K562 (cell line): ENCODE results near the gene PCED1B. TPM values are rescaled to one million over a fixed set of nuclear protein-coding genes. Genes with fewer than 3 reads are reported as not detected.

ENCODE experiments used
- ATAC-seq: fragments of 200-7000 bp; cut with Tn5 transposase; 3 replicates; pipeline ENCODE4 v1.9.1; 2020; ENCODE audit warnings: moderate library complexity
- BruUV-seq: library from RNA; stranded (reverse); fragments of 400-500 nt; replicated peaks from 2 replicates; lab custom pipeline; 2021; lab: Mats Ljungman, UMichigan
- CTCF ChIA-PET: fragments of 300-600 bp; formaldehyde crosslinking; extraction: SDS; loops from one replicate; lab custom pipeline; 2021; ENCODE audit warnings: low intra/inter-chr PET ratio; lab: Yijun Ruan, JAX
- POLR2A ChIA-PET: fragments of 300-600, 350-650 bp; sonication (Branson Sonifier 250); formaldehyde crosslinking; extraction: SDS; loops from one replicate; lab custom pipeline; 2021; ENCODE audit warnings: antibody characterized with exemption, inconsistent platforms; lab: Yijun Ruan, JAX
- DNase-seq, 4 experiments: peaks; one replicate each; pipeline versions ENCODE4 v3.0.0 to v3.0.0-alpha.2; 2011 to 2018; ENCODE audit warnings: low spot score in 3 of 4, mixed read lengths in 3 of 4; ENCODE audit errors: extremely low read depth in 1 of 4
- FAIRE-seq: peaks from 2 replicates; lab custom pipeline; 2011; peaks lifted over from hg19 to GRCh38; lab: Jason Lieb, UNC
- H2AFZ ChIP-seq: 2 replicates; pipeline ENCODE4 v1.6.0; 2011; ENCODE audit warnings: low read depth, low read length, control low read depth, inconsistent platforms
- H3K27ac ChIP-seq: fragments of 200-600 bp; 3 replicates; pipeline ENCODE4 v1.8.0; 2011; ENCODE audit warnings: low read depth, mild to moderate bottlenecking, control low read depth, inconsistent platforms, low read length, moderate library complexity, mixed read lengths; ENCODE audit errors: extremely low read depth
- H3K27me3 ChIP-seq, 2 experiments: fragments of 300-600 bp in 1 of 2; 2 replicates in 1 of 2; 3 replicates in 1 of 2; pipeline versions ENCODE4 v1.6.0 to v1.8.0; 2011; ENCODE audit warnings: inconsistent platforms in 2 of 2, low read length in 2 of 2, mild to moderate bottlenecking in 1 of 2, mixed read lengths in 1 of 2, moderate library complexity in 1 of 2; ENCODE audit not compliant: control insufficient read depth in 2 of 2, insufficient read depth in 2 of 2
- H3K36me3 ChIP-seq: fragments of 300-600 bp; 3 replicates; pipeline ENCODE4 v1.8.0; 2011; ENCODE audit warnings: mild to moderate bottlenecking, low read length, inconsistent platforms; ENCODE audit not compliant: control insufficient read depth, insufficient read depth
- H3K4me1 ChIP-seq, 2 experiments: fragments of 200-600 bp in 1 of 2; replicated peaks in 1 of 2; 2 replicates in 1 of 2; 3 replicates in 1 of 2; pipeline versions ENCODE4 v1.5.1 to v1.8.0; 2011; ENCODE audit warnings: inconsistent platforms in 2 of 2, low read length in 2 of 2, mild to moderate bottlenecking in 1 of 2, mixed read lengths in 1 of 2, moderate library complexity in 1 of 2; ENCODE audit not compliant: control insufficient read depth in 2 of 2, insufficient read depth in 2 of 2
- H3K4me2 ChIP-seq: 2 replicates; pipeline ENCODE4 v1.6.1; 2011; ENCODE audit warnings: low read length, control low read depth, inconsistent platforms, mixed read lengths; ENCODE audit not compliant: insufficient read depth
- H3K4me3 ChIP-seq: fragments of 200-600 bp; sonication (generic), shearing (Covaris generic); 2 replicates; pipeline ENCODE4 v1.5.1; 2016; ENCODE audit warnings: control low read depth, inconsistent platforms
- H3K79me2 ChIP-seq: fragments of 200-600 bp; 3 replicates; pipeline ENCODE4 v1.8.0; 2011; ENCODE audit warnings: low read length, inconsistent platforms; ENCODE audit not compliant: control insufficient read depth, insufficient read depth
- H3K9ac ChIP-seq, 2 experiments: 2 replicates each; pipeline versions ENCODE4 v1.6.0 to v1.6.1; 2011; ENCODE audit warnings: low read depth in 2 of 2, low read length in 2 of 2, control low read depth in 1 of 2, inconsistent platforms in 1 of 2, mild to moderate bottlenecking in 1 of 2, mixed read lengths in 1 of 2; ENCODE audit not compliant: insufficient read depth in 1 of 2
- H3K9me1 ChIP-seq: one replicate; pipeline ENCODE4 v1.6.0; 2011; ENCODE audit warnings: inconsistent platforms, mild to moderate bottlenecking, low read length, moderate library complexity; ENCODE audit not compliant: control insufficient read depth, insufficient read depth
- H3K9me3 ChIP-seq: replicated peaks from 2 replicates; pipeline ENCODE4 v1.5.1; 2011; ENCODE audit warnings: low read depth, low read length, inconsistent platforms; ENCODE audit not compliant: control insufficient read depth, insufficient read depth
- H4K20me1 ChIP-seq: replicated peaks from 2 replicates; pipeline ENCODE4 v1.6.1; 2011; ENCODE audit warnings: low read length, inconsistent platforms, mixed read lengths; ENCODE audit not compliant: control insufficient read depth, insufficient read depth
- BCOR ChIP-seq: fragments of 450-650 bp; IDR thresholded peaks from 2 replicates; pipeline ENCODE4 v1.6.1; 2016
- BHLHE40 ChIP-seq: IDR thresholded peaks from 2 replicates; pipeline ENCODE4 v1.6.1; 2011; ENCODE audit warnings: low read length, improper control_type of control experiment
- CBFA2T2 ChIP-seq: fragments of 450-650 bp; conservative IDR thresholded peaks from 2 replicates; pipeline ENCODE4 v1.6.1; 2017; ENCODE audit warnings: mild to moderate bottlenecking
- CBX3 ChIP-seq, 2 experiments: IDR thresholded peaks; 1 replicate in 1 of 2; 2 replicates in 1 of 2; pipeline ENCODE4 v1.6.1; 2012; ENCODE audit warnings: inconsistent platforms in 2 of 2, low read length in 2 of 2, borderline replicate concordance in 1 of 2, control low read depth in 1 of 2
- EWSR1 ChIP-seq: fragments of 450-650 bp; IDR thresholded peaks from 2 replicates; pipeline ENCODE4 v1.6.1; 2018; ENCODE audit warnings: borderline replicate concordance, mild to moderate bottlenecking, low read depth, moderate library complexity; ENCODE audit not compliant: partially characterized antibody
- LCOR ChIP-seq: sonication (generic); formaldehyde crosslinking; IDR thresholded peaks from 2 replicates; pipeline ENCODE4 v1.8.0; 2022; ENCODE audit warnings: mild to moderate bottlenecking, missing genetic modification reagents
- POLR2AphosphoS2 ChIP-seq: IDR thresholded peaks from 2 replicates; pipeline ENCODE4 v1.6.1; 2012; ENCODE audit warnings: low read length, improper control_type of control experiment
- POU5F1 ChIP-seq: fragments of 150-350 bp; IDR thresholded peaks from 2 replicates; pipeline ENCODE4 v1.6.1; 2014; ENCODE audit warnings: borderline replicate concordance, low read length, low read depth, mild to moderate bottlenecking; ENCODE audit not compliant: partially characterized antibody
- SIRT6 ChIP-seq: IDR thresholded peaks from one replicate; pipeline ENCODE4 v1.6.1; 2012; ENCODE audit warnings: low read depth, mild to moderate bottlenecking, control low read depth, inconsistent platforms, low read length, moderate library complexity
- SREBF2 ChIP-seq: sonication (generic); formaldehyde crosslinking; IDR thresholded peaks from 2 replicates; pipeline ENCODE4 v1.4.0; 2020; ENCODE audit warnings: mild to moderate bottlenecking, missing genetic modification reagents
- SRSF3 ChIP-seq: fragments of 200-400 bp; formaldehyde crosslinking; IDR thresholded peaks from 2 replicates; pipeline ENCODE4 v1.6.1; 2016; ENCODE audit warnings: mild to moderate bottlenecking, low read length, moderate library complexity; ENCODE audit not compliant: insufficient read depth
- TAF1 ChIP-seq: IDR thresholded peaks from 2 replicates; pipeline ENCODE4 v1.6.1; 2011; ENCODE audit warnings: mild to moderate bottlenecking, low read length, moderate library complexity; ENCODE audit not compliant: insufficient read depth, control insufficient read depth, severe bottlenecking; ENCODE audit errors: extremely low read depth
- TAF9B ChIP-seq: fragments of 450-650 bp; IDR thresholded peaks from 2 replicates; pipeline ENCODE4 v1.6.1; 2018; ENCODE audit warnings: mild to moderate bottlenecking; ENCODE audit not compliant: partially characterized antibody
- YBX1 ChIP-seq: fragments of 450-650 bp; IDR thresholded peaks from 2 replicates; pipeline ENCODE4 v1.7.1; 2016; ENCODE audit warnings: mild to moderate bottlenecking
- ZBTB8A ChIP-seq: fragments of 450-650 bp; IDR thresholded peaks from 2 replicates; pipeline ENCODE4 v1.6.1; 2018; ENCODE audit warnings: mild to moderate bottlenecking, moderate library complexity; ENCODE audit not compliant: partially characterized antibody
- ZSCAN32 ChIP-seq: fragments of 450-650 bp; formaldehyde crosslinking; IDR thresholded peaks from 2 replicates; pipeline ENCODE4 v1.4.0; 2020; ENCODE audit warnings: mild to moderate bottlenecking, moderate library complexity
- WGBS: fragments of 100-300 bp; shearing (Covaris generic); methylation state at CpG from one replicate; pipeline ENCODE4 v1.1.6; 2016; ENCODE audit warnings: low coverage, mixed read lengths; ENCODE audit not compliant: insufficient coverage; ENCODE audit errors: missing lambda C conversion rate; 5-methylcytosine and 5-hydroxymethylcytosine counted together
- in situ Hi-C: fragments of 300-500 bp; cut with MboI; formaldehyde crosslinking; loops from 4 replicates; pipeline ENCODE4 v1.15.0; 2018; ENCODE audit warnings: inconsistent platforms, mixed read lengths
- intact Hi-C: fragments of 100-400 bp; cut with micrococcal nuclease; formaldehyde crosslinking; loops from 2 replicates; pipeline ENCODE4 v1.14.2; 2022
- polyA plus RNA-seq, 8 experiments: library from polyadenylated mRNA; depleted of rRNA in 4 of 8; stranded (reverse) in 5 of 8; unstranded in 3 of 8; fragments of >200 nt; fragmentation: Nextera tagmentation in 2 of 8; fragmentation: Illumina TruSeq in 1 of 8; extraction: Ambion mirVana in 2 of 8; extraction: Trizol in 1 of 8; gene quantifications; 2 replicates each; pipeline versions ENCODE4 v1.2.1 to v1.2.3, GENCODE V29; 2011 to 2014; ENCODE audit warnings: inconsistent platforms in 1 of 8, missing spikeins in 1 of 8
- total RNA-seq, 7 experiments: library from RNA; depleted of rRNA in 6 of 7; stranded (reverse); fragments of >200 nt in 6 of 7; fragmentation: Illumina TruSeq in 2 of 7; extraction: Trizol in 2 of 7; gene quantifications; 2 replicates each; pipeline versions ENCODE4 v1.2.1 to v1.2.3, GENCODE V29; 2011 to 2021; ENCODE audit warnings: low replicate concordance in 1 of 7
- TF ChIP-seq, protein P1 (sequence below): fragments of 450-650 bp; formaldehyde crosslinking; IDR thresholded peaks from 2 replicates; pipeline ENCODE4 v1.4.0; 2022; ENCODE audit warnings: missing genetic modification characterization
- TF ChIP-seq, protein P2 (sequence below): fragments of 250-450 bp; sonication (Bioruptor Pico); IDR thresholded peaks from 2 replicates; pipeline ENCODE4 v1.8.0; 2022; ENCODE audit warnings: moderate library complexity, mild to moderate bottlenecking, inconsistent platforms
- TF ChIP-seq, protein P3 (sequence below): IDR thresholded peaks from 2 replicates; pipeline ENCODE4 v1.6.1; 2011; ENCODE audit not compliant: insufficient read length; ENCODE audit errors: extremely low read depth

Gene PCED1B
- total and polyA plus RNA-seq, 9 of the 15 experiments (the other 6 are each of a cell fraction or from before 2014, with no cell fraction given): 1.2 to 9.3 (median 2.5) TPM

DNA sequence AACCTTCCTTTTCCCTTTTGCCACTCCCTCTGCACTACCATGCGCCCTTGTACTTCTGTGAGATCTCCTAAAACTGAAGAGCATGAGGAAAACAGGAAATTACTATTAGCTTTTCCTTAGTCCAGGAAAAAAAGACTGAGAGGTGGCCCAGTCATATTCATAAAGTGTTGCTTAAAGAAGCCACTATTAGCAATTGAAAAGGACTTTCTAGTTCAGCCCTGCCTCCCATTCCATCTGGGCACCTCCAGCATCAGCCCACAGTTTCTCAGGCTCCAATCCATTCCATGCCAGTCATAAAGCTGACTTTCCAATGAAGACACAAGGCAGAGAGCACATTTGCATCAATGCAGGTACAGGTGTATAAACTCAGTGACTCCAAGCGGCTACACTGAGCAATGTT, 20.2 kb downstream of the PCED1B start:
- 74% methylated on average over 2 of the region's 2 CpGs for WGBS
- Histone ChIP-seq H3K27ac (no peak overlapping the region), H3K4me3 (no peak overlapping the region), H3K9me1 (no peaks in the 10 kb centered on the region), H3K4me2 (no peak overlapping the region), H3K4me1 (no peaks in the 10 kb centered on the region), H3K9me3 (no peaks in the 10 kb centered on the region), H3K27me3 (no peaks in the 10 kb centered on the region), H3K36me3 (no peaks in the 10 kb centered on the region), H3K9ac (no peak overlapping the region), H4K20me1 (no peaks in the 10 kb centered on the region), H2AFZ (no peak overlapping the region), H3K79me2 (no peaks in the 10 kb centered on the region)
- ATAC-seq (no peak), DNase-seq (no peak), FAIRE-seq (no peak)
- ChIA-PET CTCF (interaction anchor here (0.6 kb wide), 1 partner anchor 1648 kb away, joined by 3 read pairs; no protein-coding TSS in a partner anchor), POLR2A (no interaction called here)
- no peak for TF ChIP-seq SREBF2 (CRISPR knock-in tag)
- TF ChIP-seq CBFA2T2: no peak
- TF ChIP-seq EWSR1: no peak
- no peak for TF ChIP-seq LCOR
- TF ChIP-seq ZSCAN32 (CRISPR knock-in tag): no peak
- TF ChIP-seq POLR2AphosphoS2: no peak
- TF ChIP-seq SRSF3: no peak
- no peak for TF ChIP-seq ZBTB8A
- TF ChIP-seq POU5F1: no peak
- no peak for TF ChIP-seq BCOR
- no peak for TF ChIP-seq SIRT6
- no peak for TF ChIP-seq YBX1
- TF ChIP-seq, protein P1, sequence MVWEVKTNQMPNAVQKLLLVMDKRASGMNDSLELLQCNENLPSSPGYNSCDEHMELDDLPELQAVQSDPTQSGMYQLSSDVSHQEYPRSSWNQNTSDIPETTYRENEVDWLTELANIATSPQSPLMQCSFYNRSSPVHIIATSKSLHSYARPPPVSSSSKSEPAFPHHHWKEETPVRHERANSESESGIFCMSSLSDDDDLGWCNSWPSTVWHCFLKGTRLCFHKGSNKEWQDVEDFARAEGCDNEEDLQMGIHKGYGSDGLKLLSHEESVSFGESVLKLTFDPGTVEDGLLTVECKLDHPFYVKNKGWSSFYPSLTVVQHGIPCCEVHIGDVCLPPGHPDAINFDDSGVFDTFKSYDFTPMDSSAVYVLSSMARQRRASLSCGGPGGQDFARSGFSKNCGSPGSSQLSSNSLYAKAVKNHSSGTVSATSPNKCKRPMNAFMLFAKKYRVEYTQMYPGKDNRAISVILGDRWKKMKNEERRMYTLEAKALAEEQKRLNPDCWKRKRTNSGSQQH (CRISPR knock-in tag): no peak
- TF ChIP-seq CBX3 (IDR thresholded peaks at IDR 0.05; ENCODE audit: borderline replicate concordance in 1 of 2, low read length in 2 of 2): no peak
- TF ChIP-seq, protein P2, sequence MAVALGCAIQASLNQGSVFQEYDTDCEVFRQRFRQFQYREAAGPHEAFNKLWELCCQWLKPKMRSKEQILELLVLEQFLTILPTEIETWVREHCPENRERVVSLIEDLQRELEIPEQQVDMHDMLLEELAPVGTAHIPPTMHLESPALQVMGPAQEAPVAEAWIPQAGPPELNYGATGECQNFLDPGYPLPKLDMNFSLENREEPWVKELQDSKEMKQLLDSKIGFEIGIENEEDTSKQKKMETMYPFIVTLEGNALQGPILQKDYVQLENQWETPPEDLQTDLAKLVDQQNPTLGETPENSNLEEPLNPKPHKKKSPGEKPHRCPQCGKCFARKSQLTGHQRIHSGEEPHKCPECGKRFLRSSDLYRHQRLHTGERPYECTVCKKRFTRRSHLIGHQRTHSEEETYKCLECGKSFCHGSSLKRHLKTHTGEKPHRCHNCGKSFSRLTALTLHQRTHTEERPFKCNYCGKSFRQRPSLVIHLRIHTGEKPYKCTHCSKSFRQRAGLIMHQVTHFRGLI (CRISPR knock-in tag): no peak
- TF ChIP-seq, protein P3, sequence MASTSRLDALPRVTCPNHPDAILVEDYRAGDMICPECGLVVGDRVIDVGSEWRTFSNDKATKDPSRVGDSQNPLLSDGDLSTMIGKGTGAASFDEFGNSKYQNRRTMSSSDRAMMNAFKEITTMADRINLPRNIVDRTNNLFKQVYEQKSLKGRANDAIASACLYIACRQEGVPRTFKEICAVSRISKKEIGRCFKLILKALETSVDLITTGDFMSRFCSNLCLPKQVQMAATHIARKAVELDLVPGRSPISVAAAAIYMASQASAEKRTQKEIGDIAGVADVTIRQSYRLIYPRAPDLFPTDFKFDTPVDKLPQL: no peak
- TF ChIP-seq TAF9B: no peak
- no peak for TF ChIP-seq TAF1
- TF ChIP-seq BHLHE40: no peak
- in situ Hi-C loops: no loop called here
- BruUV-seq: no TSS peak
- intact Hi-C loops: no loop called here
